HG02938 (cell line): ENCODE results near the gene BNIP5.
A peak's percentile ranks its signal among the peaks of the same experiment; 100 is the strongest.

Experiments
- ATAC-seq: cut with Tn5 transposase; IDR thresholded peaks from one replicate; pipeline ENCODE4 v1.9.1; 2021; ENCODE audit warnings: mild to moderate bottlenecking, moderate library complexity; ENCODE audit not compliant: unreplicated experiment

BNIP5 gene

GRCh38 chr6:36326356-36326995 is 10.2 kb downstream of the BNIP5 start:
- no peak for ATAC-seq

GRCh38 chr6:36324715-36325114 is 12.0 kb downstream of the BNIP5 start:
- no peak for ATAC-seq

- no peak for ATAC-seq
Observed at GRCh38 chr6:36324191-36324590, 12.5 kb downstream of the BNIP5 start.

- no peak for ATAC-seq
Observed at GRCh38 chr6:36323062-36323461, 13.6 kb downstream of the BNIP5 start.

GRCh38 chr6:36322591-36322990 is 14.1 kb downstream of the BNIP5 start:
- no peak for ATAC-seq

GRCh38 chr6:36320475-36320874 is 16.2 kb downstream of the BNIP5 start:
- ATAC-seq, result no peak

- ATAC-seq, result no peak
Observed at GRCh38 chr6:36319821-36320220, 16.9 kb downstream of the BNIP5 start.

- no peak for ATAC-seq
Observed at GRCh38 chr6:36319436-36319762, 17.3 kb downstream of the BNIP5 start.

GRCh38 chr6:36318690-36319435 is 17.8 kb downstream of the BNIP5 start:
- no peak for ATAC-seq

GRCh38 chr6:36317623-36318022 is 19.1 kb downstream of the BNIP5 start:
- no peak for ATAC-seq

- ATAC-seq, result no peak
Observed at GRCh38 chr6:36315921-36316320, 20.8 kb downstream of the BNIP5 start.

- no peak for ATAC-seq
Observed at GRCh38 chr6:36314221-36315014, 22.3 kb downstream of the BNIP5 start.

GRCh38 chr6:36313649-36313936 is 23.1 kb downstream of the BNIP5 start:
- ATAC-seq, result no peak

GRCh38 chr6:36312854-36313648 is 23.6 kb downstream of the BNIP5 start:
- ATAC-seq, result no peak

- no peak for ATAC-seq
Observed at GRCh38 chr6:36309900-36310299, 26.8 kb downstream of the BNIP5 start.

GRCh38 chr6:36309203-36309602 is 27.5 kb downstream of the BNIP5 start:
- no peak for ATAC-seq

GRCh38 chr6:36308514-36308913 is 28.2 kb downstream of the BNIP5 start:
- ATAC-seq, result no peak

GRCh38 chr6:36306375-36306774 is 30.3 kb downstream of the BNIP5 start:
- ATAC-seq, result no peak

GRCh38 chr6:36305885-36306284 is 30.8 kb downstream of the BNIP5 start:
- no peak for ATAC-seq

- ATAC-seq, result peak; percentile 64
Observed at GRCh38 chr6:36302227-36302976, 34.3 kb downstream of the BNIP5 start.

GRCh38 chr6:36301781-36302180 is 34.9 kb downstream of the BNIP5 start:
- ATAC-seq, result no peak
